ENCODE data around the gene SUSD1. TPM values are rescaled to one million over a fixed set of nuclear protein-coding genes. Genes with fewer than 3 reads are reported as not detected.
A peak's percentile ranks its signal among the peaks of the same experiment; 100 is the strongest.

SUSD1 gene
- total and polyA plus RNA-seq, 9 of the 15 experiments (the other 6 are each of a cell fraction or from before 2014, with no cell fraction given), result 10.9 to 44.4 (median 36.1) TPM

GRCh38 chr9:112174965-112175795 lies at the start of gene SUSD1 (continued):
- TF ChIP-seq ZNF407 (IDR thresholded peaks at IDR 0.05; ENCODE audit: low read depth) (no peak), DACH1 (IDR thresholded peaks at IDR 0.05; ENCODE audit: partially characterized antibody) (no peak), TFAP4 (CRISPR knock-in tag; IDR thresholded peaks at IDR 0.05; ENCODE audit: borderline replicate concordance) (peak; percentile 75), TEAD4 (IDR thresholded peaks at IDR 0.05; ENCODE audit: low read length) (peak; percentile 22; the same call in 1 of the 2 replicates), TEAD4 (CRISPR knock-in tag; IDR thresholded peaks at IDR 0.05; ENCODE audit: borderline replicate concordance) (no peak), SMARCA4 (IDR thresholded peaks at IDR 0.05) (0 out of 2 replicates have a peak, but pooled peaks have one; percentile 38), KDM4B (IDR thresholded peaks at IDR 0.05; ENCODE audit: borderline replicate concordance in 2 of 2, low read depth in 1 of 2) (no peak), ZNF766 (CRISPR knock-in tag; conservative IDR thresholded peaks at IDR 0.05) (peak; percentile 74; the same call in 1 of the 2 replicates), CBX8 (IDR thresholded peaks at IDR 0.05; ENCODE audit: borderline replicate concordance, extremely low read depth, low read depth, low read length, poor library complexity, severe bottlenecking) (no peak), STAG1 (CRISPR knock-in tag; IDR thresholded peaks at IDR 0.05; ENCODE audit: borderline replicate concordance) (no peak), NFRKB (IDR thresholded peaks at IDR 0.05; ENCODE audit: low read depth) (peak; percentile 85), BRD4 (IDR thresholded peaks at IDR 0.05) (no peak), ZNF695 (CRISPR knock-in tag; IDR thresholded peaks at IDR 0.05) (no peak), MCM3 (IDR thresholded peaks at IDR 0.05) (no peak), RNF2 (IDR thresholded peaks at IDR 0.05) (no peak), CBFB (CRISPR knock-in tag; IDR thresholded peaks at IDR 0.05) (no peak), YY1 (IDR thresholded peaks at IDR 0.05; ENCODE audit: borderline replicate concordance in 1 of 3, control insufficient read depth in 1 of 3, extremely low read depth in 1 of 3, insufficient read depth in 3 of 3, insufficient read length in 1 of 3, insufficient replicate concordance in 2 of 3, low read depth in 1 of 3, low read length in 2 of 3) (peak in 2 of 3 experiments; percentile 47 to 58), SMARCA5 (IDR thresholded peaks at IDR 0.05) (no peak)
- TF ChIP-seq, protein P1, sequence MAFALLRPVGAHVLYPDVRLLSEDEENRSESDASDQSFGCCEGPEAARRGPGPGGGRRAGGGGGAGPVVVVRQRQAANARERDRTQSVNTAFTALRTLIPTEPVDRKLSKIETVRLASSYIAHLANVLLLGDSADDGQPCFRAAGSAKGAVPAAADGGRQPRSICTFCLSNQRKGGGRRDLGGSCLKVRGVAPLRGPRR (CRISPR knock-in tag; IDR thresholded peaks at IDR 0.05), result no peak

Data from K562 (cell line).